Activated CD4-positive, alpha-beta T cell treated with anti-CD3 and anti-CD28 coated beads, Interleukin-2, amount 10 ng/mL, durations not matched to agents 24 days and 14 days (primary cell): ENCODE measurements around the gene CD247. TPM values are rescaled to one million over a fixed set of nuclear protein-coding genes. Genes with fewer than 3 reads are reported as not detected.

Source experiments
- DNase-seq: peaks from one replicate; pipeline ENCODE4 v3.0.0; 2022
- H3K27ac Mint-ChIP-seq: one replicate; pipeline ENCODE4 v1.8.0; 2022; ENCODE audit warnings: mild to moderate bottlenecking, mixed read lengths
- H3K27me3 Mint-ChIP-seq: one replicate; pipeline ENCODE4 v1.8.0; 2022; ENCODE audit warnings: mixed read lengths
- H3K36me3 Mint-ChIP-seq: one replicate; pipeline ENCODE4 v1.8.0; 2022; ENCODE audit warnings: low read depth, mild to moderate bottlenecking, mixed read lengths
- H3K4me1 Mint-ChIP-seq: one replicate; pipeline ENCODE4 v1.8.0; 2021; ENCODE audit warnings: mixed read lengths
- H3K4me3 Mint-ChIP-seq: one replicate; pipeline ENCODE4 v1.8.0; 2022; ENCODE audit warnings: mild to moderate bottlenecking, moderate library complexity, mixed read lengths
- H3K9me3 Mint-ChIP-seq: one replicate; pipeline ENCODE4 v1.8.0; 2021; ENCODE audit warnings: mixed read lengths
- intact Hi-C: fragments of 100-400 bp; cut with micrococcal nuclease; formaldehyde crosslinking; loops from one replicate; pipeline ENCODE4 v1.15.1; 2023
- total RNA-seq: library from RNA; stranded (reverse); gene quantifications from 2 replicates; pipeline ENCODE4 v1.2.3, GENCODE V29; 2022

Gene CD247
- total RNA-seq, 1 donor from 2014 or later = 183 TPM

DNA sequence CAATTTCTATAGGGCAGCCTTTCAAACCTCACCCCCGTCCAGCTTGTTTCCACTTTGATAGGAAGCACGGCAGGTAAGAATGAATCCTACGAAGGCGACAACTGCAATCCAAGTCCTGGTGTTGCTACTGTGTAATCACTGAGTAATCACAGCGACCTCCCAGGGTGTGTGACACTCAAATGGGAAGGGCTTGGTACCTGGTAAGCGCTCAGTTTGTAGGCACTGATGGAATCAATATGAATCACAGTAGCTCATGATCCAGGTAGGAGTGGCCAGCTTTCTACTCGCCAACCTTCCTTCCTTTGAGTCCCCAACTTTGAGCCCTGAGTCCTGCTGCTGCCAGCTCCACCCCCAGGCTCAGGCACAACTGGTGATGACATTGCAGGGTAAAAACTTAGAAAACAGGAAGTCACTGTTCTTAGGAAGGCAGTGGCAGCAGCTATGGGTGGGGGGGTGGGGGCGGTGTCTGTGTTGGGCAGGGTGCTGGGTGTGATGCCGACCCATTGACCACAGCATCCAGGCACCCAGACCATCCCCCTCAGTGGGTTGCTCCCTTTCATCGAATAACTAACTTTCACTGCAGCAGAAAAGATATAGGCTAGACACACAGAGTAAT lies 70.7 kb downstream of the CD247 start:
- peak; percentile 92 for DNase-seq
- peaks cover 37% of the 10 kb centered on the region for H3K36me3 Mint-ChIP-seq
- H3K4me3 Mint-ChIP-seq = peak overlapping the region; percentile 79
- H3K9me3 Mint-ChIP-seq = no peaks in the 10 kb centered on the region
- no peaks in the 10 kb centered on the region for H3K27me3 Mint-ChIP-seq
- intact Hi-C loops = loop anchor here (1.0 to 2.0 kb wide), 5 partner anchors 9 to 227 kb away; partner anchors contain the start of gene POU2F1
- H3K27ac Mint-ChIP-seq = peak overlapping the region; percentile 93
- peaks cover 66% of the 10 kb centered on the region for H3K4me1 Mint-ChIP-seq

DNA sequence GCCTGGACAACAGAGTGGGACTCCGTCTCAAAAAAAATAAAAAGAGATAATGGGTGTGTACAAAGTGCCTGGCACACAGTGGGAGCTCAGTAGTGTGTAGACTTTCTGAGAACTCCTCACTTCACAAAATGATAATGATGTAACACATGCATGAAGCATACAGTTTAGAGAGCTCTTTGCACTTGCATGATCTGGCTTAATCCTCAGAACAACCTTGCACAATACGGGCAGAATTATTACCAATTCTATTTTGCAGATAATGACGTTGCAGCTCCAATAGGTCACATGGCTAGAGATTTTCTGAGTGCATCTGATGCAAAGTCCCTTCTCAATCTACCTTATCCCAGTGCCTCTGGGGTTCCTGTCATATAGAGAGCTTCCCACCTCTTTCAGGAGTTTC lies 71.4 kb downstream of the CD247 start:
- peak overlapping the region; percentile 79 for H3K4me3 Mint-ChIP-seq
- peaks cover 67% of the 10 kb centered on the region for H3K4me1 Mint-ChIP-seq
- peaks cover 38% of the 10 kb centered on the region for H3K36me3 Mint-ChIP-seq
- no peaks in the 10 kb centered on the region for H3K9me3 Mint-ChIP-seq
- intact Hi-C loops = loop anchor here (1.0 to 2.0 kb wide), 5 partner anchors 9 to 226 kb away; partner anchors contain the start of gene POU2F1
- DNase-seq = no peak
- H3K27me3 Mint-ChIP-seq = no peaks in the 10 kb centered on the region
- H3K27ac Mint-ChIP-seq = peak overlapping the region; percentile 93

GRCh38 chr1:167443757-167444156 lies 74.6 kb downstream of the CD247 start:
- H3K27ac Mint-ChIP-seq = peak overlapping the region; percentile 81
- H3K4me3 Mint-ChIP-seq = no peak overlapping the region
- peaks cover 50% of the 10 kb centered on the region for H3K36me3 Mint-ChIP-seq
- no peaks in the 10 kb centered on the region for H3K27me3 Mint-ChIP-seq
- H3K4me1 Mint-ChIP-seq = peaks cover 76% of the 10 kb centered on the region
- H3K9me3 Mint-ChIP-seq = no peaks in the 10 kb centered on the region
- intact Hi-C loops = loop anchor here (2.0 to 5.0 kb wide), 2 partner anchors 41 to 177 kb away; no protein-coding TSS in a partner anchor
- no peak for DNase-seq

DNA sequence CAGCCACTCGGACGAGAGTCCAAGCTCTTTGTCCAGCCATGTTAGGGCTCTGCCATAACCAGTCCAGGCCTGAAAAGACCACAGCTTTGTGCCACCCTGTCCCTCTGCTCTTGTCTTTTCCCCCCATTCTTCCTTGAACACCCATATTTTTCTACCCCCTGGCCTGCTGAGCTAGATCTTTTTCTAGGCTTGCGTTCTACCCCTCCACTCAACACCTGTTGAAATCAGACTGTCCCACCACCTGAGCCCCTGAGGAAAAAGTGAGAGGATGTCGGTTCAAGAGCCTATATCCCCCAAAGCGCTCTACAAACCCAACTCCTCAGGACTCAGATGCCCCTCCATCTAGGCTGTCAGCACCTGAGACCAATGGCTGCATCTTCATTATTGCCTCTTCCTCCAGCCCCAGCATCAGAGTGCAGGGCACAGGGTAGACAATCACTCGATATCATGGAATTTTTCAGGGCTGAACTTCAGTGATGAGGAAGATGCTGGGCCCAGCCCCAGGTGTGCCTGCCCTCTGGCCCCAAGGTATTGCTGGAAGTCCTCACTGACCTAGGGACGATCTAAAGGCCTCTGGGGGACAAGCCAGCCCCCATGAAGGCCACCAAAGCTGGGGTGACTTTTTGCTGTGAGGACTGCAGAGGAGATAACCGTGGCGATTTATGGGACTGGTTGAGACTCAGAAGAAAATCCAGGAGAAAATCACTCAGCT lies 75.3 kb downstream of the CD247 start:
- peaks cover 76% of the 10 kb centered on the region for H3K4me1 Mint-ChIP-seq
- H3K9me3 Mint-ChIP-seq = no peaks in the 10 kb centered on the region
- no peak for DNase-seq
- H3K27ac Mint-ChIP-seq = peak overlapping the region; percentile 50
- intact Hi-C loops = loop anchor here (1.0 to 5.0 kb wide), 4 partner anchors 41 to 377 kb away; partner anchors contain the start of gene CD247
- H3K27me3 Mint-ChIP-seq = no peaks in the 10 kb centered on the region
- peaks cover 56% of the 10 kb centered on the region for H3K36me3 Mint-ChIP-seq
- no peak overlapping the region for H3K4me3 Mint-ChIP-seq

- DNase-seq = peak; percentile 95
Observed at GRCh38 chr1:167442142-167442848, 76.0 kb downstream of the CD247 start.

DNA sequence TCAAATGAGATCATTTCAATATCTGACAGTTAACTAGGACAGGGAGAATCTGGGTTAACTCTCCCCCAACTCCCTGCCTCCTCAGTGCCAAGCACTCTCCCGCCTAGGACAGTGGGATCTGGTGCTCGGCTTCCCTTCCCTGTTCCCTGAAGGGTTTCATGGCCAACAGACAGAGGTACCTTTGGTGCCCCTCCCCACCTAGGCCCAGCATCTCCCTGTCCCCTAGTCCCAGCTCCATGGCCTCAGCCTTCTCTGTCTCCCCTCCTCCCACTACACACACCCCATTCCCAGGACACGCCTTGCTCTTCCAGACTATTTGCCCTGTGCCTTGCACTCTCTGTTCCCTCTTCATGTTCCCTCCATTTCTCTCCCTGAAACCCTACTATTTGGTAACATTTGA lies 77.1 kb downstream of the CD247 start:
- Mint-ChIP-seq H3K36me3 (peaks cover 62% of the 10 kb centered on the region), H3K9me3 (no peaks in the 10 kb centered on the region), H3K27me3 (no peaks in the 10 kb centered on the region), H3K27ac (peak overlapping the region; percentile 43), H3K4me1 (peaks cover 69% of the 10 kb centered on the region), H3K4me3 (no peak overlapping the region)
- intact Hi-C loops = loop anchor here (5.0 kb wide), 1 partner anchor 39 kb away; no protein-coding TSS in a partner anchor
- no peak for DNase-seq

More at GRCh38 chr1:167442142-167442848, 76.0 kb downstream of the CD247 start:
- Mint-ChIP-seq H3K36me3 (peaks cover 58% of the 10 kb centered on the region), H3K27me3 (no peaks in the 10 kb centered on the region), H3K4me1 (peaks cover 73% of the 10 kb centered on the region), H3K27ac (peak overlapping the region; percentile 50), H3K9me3 (no peaks in the 10 kb centered on the region), H3K4me3 (peak overlapping the region; percentile 21)
- intact Hi-C loops = loop anchor here (1.0 to 5.0 kb wide), 4 partner anchors 40 to 376 kb away; partner anchors contain the start of gene CD247

- intact Hi-C loops = loop anchor here (5.0 kb wide), 1 partner anchor 38 kb away; no protein-coding TSS in a partner anchor
Observed at GRCh38 chr1:167440776-167441175, 77.6 kb downstream of the CD247 start.

GRCh38 chr1:167440345-167440744 lies 78.0 kb downstream of the CD247 start:
- Mint-ChIP-seq H3K4me3 (no peak overlapping the region), H3K4me1 (peaks cover 68% of the 10 kb centered on the region), H3K27ac (peak overlapping the region; percentile 64), H3K36me3 (peaks cover 64% of the 10 kb centered on the region), H3K9me3 (no peaks in the 10 kb centered on the region), H3K27me3 (no peaks in the 10 kb centered on the region)
- DNase-seq = no peak
- intact Hi-C loops = loop anchor here (5.0 kb wide), 1 partner anchor 38 kb away; no protein-coding TSS in a partner anchor

More at GRCh38 chr1:167440776-167441175, 77.6 kb downstream of the CD247 start:
- Mint-ChIP-seq H3K4me1 (peaks cover 69% of the 10 kb centered on the region), H3K27ac (no peak overlapping the region), H3K4me3 (no peak overlapping the region), H3K36me3 (peaks cover 64% of the 10 kb centered on the region), H3K9me3 (no peaks in the 10 kb centered on the region), H3K27me3 (no peaks in the 10 kb centered on the region)
- no peak for DNase-seq

DNA sequence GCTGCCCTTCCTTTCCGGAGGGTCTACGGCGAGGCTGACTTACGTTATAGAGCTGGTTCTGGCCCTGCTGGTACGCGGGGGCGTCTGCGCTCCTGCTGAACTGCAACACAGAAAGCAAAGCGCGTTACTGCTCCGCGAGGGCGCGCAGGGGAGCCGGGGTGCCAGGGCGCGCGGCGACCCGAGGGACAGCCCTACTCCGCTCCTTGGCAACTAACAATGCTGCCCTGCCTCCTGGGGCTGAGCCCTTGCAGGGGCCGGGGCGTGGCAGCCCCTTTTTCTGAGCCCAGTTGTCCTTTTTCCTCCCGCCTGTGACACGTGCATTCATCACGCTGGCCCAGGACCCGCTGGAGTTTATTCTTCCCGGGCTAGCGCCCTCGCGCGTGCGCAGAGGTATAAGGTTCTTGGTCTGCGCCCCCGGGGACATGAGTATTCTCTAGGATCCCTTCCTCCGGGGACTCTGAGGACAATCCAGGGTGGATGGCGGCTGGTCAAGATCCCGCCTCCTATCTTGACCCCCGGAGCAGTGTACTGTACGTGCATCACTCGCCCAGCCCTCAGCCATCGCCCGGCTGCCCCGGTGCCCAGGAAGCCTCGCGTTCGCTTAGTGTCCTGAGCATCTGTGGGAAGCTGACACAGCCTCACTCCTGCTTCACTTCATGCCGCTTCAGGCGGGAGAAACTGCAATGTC lies 78.9 kb downstream of the CD247 start:
- Mint-ChIP-seq H3K27me3 (no peaks in the 10 kb centered on the region), H3K36me3 (peaks cover 64% of the 10 kb centered on the region), H3K4me1 (peaks cover 65% of the 10 kb centered on the region), H3K27ac (peak overlapping the region; percentile 13), H3K9me3 (no peaks in the 10 kb centered on the region), H3K4me3 (no peak overlapping the region)
- intact Hi-C loops = no loop called here
- DNase-seq = no peak

- H3K36me3 Mint-ChIP-seq = peaks cover 68% of the 10 kb centered on the region
- H3K9me3 Mint-ChIP-seq = no peaks in the 10 kb centered on the region
- DNase-seq = no peak
- peak overlapping the region; percentile 31 for H3K4me3 Mint-ChIP-seq
- H3K4me1 Mint-ChIP-seq = peaks cover 58% of the 10 kb centered on the region
- peak overlapping the region; percentile 60 for H3K27ac Mint-ChIP-seq
- no peaks in the 10 kb centered on the region for H3K27me3 Mint-ChIP-seq
- intact Hi-C loops = no loop called here
Observed at GRCh38 chr1:167438171-167439138, 79.9 kb downstream of the CD247 start.

DNA sequence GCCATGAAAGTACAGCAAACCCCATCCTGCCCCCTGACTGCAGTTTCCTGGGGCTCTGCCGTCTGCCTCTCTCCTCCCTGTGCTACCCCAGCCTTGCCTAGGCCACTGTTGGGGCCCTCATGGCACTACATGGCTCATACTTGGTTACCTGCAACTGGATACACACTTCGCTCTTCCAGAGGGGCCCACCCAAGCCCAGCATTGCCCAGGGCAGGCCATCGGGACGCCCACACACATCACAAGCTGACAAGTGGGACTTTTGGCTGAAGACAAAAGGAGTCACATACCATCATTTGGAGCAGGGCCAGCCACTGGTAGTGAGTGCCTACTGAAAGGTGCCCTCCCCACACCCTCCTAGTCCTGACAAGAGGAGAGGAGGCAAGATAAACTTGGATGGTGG lies 82.8 kb downstream of the CD247 start:
- H3K27me3 Mint-ChIP-seq = no peaks in the 10 kb centered on the region
- no peaks in the 10 kb centered on the region for H3K9me3 Mint-ChIP-seq
- H3K4me1 Mint-ChIP-seq = peaks cover 38% of the 10 kb centered on the region
- H3K4me3 Mint-ChIP-seq = no peak overlapping the region
- H3K36me3 Mint-ChIP-seq = peaks cover 67% of the 10 kb centered on the region
- DNase-seq = peak; percentile 55
- intact Hi-C loops = no loop called here
- peak overlapping the region; percentile 78 for H3K27ac Mint-ChIP-seq

DNA sequence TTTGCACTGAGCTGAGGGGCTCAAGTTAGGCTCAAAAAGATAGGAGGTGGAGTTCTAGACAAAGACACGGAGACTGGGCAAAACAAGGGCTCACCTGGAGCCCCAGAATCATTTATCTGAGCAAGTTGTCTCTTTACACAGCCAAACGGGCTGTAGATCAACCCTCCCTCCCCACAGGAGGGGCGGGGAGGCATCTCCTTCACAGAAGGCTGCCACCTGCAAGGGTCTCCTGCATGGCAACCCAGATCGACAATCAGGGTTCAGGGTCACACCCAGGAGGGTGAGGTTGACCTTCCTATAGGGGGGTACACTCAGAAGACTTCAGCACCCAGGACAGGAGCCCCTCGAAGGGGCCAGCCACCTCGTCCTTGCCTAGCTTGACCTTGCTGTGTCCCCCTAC lies 84.0 kb downstream of the CD247 start:
- Mint-ChIP-seq H3K4me3 (no peak overlapping the region), H3K4me1 (peaks cover 34% of the 10 kb centered on the region), H3K9me3 (no peaks in the 10 kb centered on the region), H3K27me3 (no peaks in the 10 kb centered on the region), H3K27ac (peak overlapping the region; percentile 59), H3K36me3 (peaks cover 64% of the 10 kb centered on the region)
- DNase-seq = peak; percentile 51
- intact Hi-C loops = no loop called here
